ENCODE measurements around the gene CDC6.

DNA sequence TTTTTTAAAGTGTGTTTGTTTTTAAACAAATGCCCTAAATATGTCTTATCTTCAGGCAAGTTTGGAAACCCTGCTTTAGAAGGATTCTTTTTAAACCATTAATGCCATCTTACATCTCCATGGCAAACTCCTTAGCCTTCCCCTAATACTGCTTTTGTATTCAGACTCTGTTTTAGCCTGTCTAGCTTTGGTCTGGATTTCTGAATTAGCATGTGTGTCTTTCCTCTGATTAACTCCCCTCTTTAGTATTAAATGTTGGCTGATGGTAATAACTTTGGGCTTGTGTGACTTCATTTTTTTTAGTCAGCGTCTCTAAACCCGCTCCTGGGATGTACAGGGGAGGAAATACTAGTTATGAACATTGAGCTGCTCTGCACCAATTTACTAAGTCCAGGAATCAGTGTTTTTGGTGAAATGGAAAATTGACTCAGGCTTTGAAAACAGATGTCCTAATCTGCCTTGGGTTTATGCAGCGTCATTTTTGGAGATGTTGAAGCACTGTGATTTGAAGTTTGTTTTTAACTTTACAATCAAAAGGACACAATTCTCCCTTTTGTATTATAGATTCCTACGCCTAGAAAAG, 46.3 kb upstream of the CDC6 start:
- TF ChIP-seq, protein P1, sequence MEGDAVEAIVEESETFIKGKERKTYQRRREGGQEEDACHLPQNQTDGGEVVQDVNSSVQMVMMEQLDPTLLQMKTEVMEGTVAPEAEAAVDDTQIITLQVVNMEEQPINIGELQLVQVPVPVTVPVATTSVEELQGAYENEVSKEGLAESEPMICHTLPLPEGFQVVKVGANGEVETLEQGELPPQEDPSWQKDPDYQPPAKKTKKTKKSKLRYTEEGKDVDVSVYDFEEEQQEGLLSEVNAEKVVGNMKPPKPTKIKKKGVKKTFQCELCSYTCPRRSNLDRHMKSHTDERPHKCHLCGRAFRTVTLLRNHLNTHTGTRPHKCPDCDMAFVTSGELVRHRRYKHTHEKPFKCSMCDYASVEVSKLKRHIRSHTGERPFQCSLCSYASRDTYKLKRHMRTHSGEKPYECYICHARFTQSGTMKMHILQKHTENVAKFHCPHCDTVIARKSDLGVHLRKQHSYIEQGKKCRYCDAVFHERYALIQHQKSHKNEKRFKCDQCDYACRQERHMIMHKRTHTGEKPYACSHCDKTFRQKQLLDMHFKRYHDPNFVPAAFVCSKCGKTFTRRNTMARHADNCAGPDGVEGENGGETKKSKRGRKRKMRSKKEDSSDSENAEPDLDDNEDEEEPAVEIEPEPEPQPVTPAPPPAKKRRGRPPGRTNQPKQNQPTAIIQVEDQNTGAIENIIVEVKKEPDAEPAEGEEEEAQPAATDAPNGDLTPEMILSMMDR (IDR thresholded peaks at IDR 0.05) = no peak
- no peak for TF ChIP-seq POLR2A (IDR thresholded peaks at IDR 0.05)

Data from Peyer's patch (tissue), 4 donors.